Osteoblast (primary cell): ENCODE measurements around the gene DDX10. TPM values are rescaled to one million over a fixed set of nuclear protein-coding genes. Genes with fewer than 3 reads are reported as not detected.

Experiments used
- DNase-seq: peaks from one replicate; pipeline ENCODE4 v3.0.0; 2011; ENCODE audit warnings: low spot score, mixed read lengths; ENCODE audit not compliant: insufficient read length; ENCODE audit errors: missing footprints
- H2AFZ ChIP-seq: 2 replicates; pipeline ENCODE4 v1.6.0; 2011; ENCODE audit warnings: mild to moderate bottlenecking, low read length
- H3K27ac ChIP-seq: 2 replicates; pipeline ENCODE4 v1.5.1; 2011; ENCODE audit warnings: mild to moderate bottlenecking, low read depth, low read length, moderate library complexity
- H3K27me3 ChIP-seq: 2 replicates; pipeline ENCODE4 v1.6.0; 2012; ENCODE audit warnings: mild to moderate bottlenecking, control low read depth, inconsistent platforms, low read length, moderate library complexity; ENCODE audit not compliant: insufficient read depth
- H3K36me3 ChIP-seq: 2 replicates; pipeline ENCODE4 v1.5.1; 2011; ENCODE audit warnings: mild to moderate bottlenecking, low read length, control low read depth, moderate library complexity; ENCODE audit not compliant: insufficient read depth
- H3K4me1 ChIP-seq: 2 replicates; pipeline ENCODE4 v1.5.1; 2011; ENCODE audit warnings: mild to moderate bottlenecking, low read length, control low read depth, moderate library complexity; ENCODE audit not compliant: insufficient read depth
- H3K4me2 ChIP-seq: 2 replicates; pipeline ENCODE4 v1.6.0; 2011; ENCODE audit warnings: mild to moderate bottlenecking, low read length; ENCODE audit not compliant: insufficient read depth
- H3K4me3 ChIP-seq: fragments of 200-600 bp; sonication (generic); 3 replicates; pipeline ENCODE4 v1.5.1; 2012; ENCODE audit warnings: mild to moderate bottlenecking, low read length, inconsistent platforms; ENCODE audit not compliant: insufficient read depth
- H3K79me2 ChIP-seq: 2 replicates; pipeline ENCODE4 v1.6.0; 2012; ENCODE audit warnings: mild to moderate bottlenecking, low read length, control low read depth, inconsistent platforms; ENCODE audit not compliant: insufficient read depth
- H3K9me3 ChIP-seq: 2 replicates; pipeline ENCODE4 v1.5.1; 2011; ENCODE audit warnings: low read depth, low read length, control low read depth
- H4K20me1 ChIP-seq: 2 replicates; pipeline ENCODE4 v1.6.0; 2012; ENCODE audit warnings: mild to moderate bottlenecking, low read length, control low read depth; ENCODE audit not compliant: insufficient read depth
- CTCF ChIP-seq: IDR thresholded peaks from 2 replicates; pipeline ENCODE4 v1.5.1; 2011; ENCODE audit warnings: mild to moderate bottlenecking, low read depth, low read length, moderate library complexity; ENCODE audit errors: extremely low read depth
- total RNA-seq: library from RNA; depleted of rRNA; stranded (reverse); fragments of >200 nt; gene quantifications from 2 replicates; pipeline ENCODE4 v1.2.3, GENCODE V29; 2012

The DDX10 gene
- total RNA-seq, 1 donor = 16.6 TPM

GRCh38 chr11:108796551-108796950 lies 131.7 kb downstream of the DDX10 start:
- H3K27ac ChIP-seq = no peak overlapping the region
- TF ChIP-seq CTCF = no peak

GRCh38 chr11:108797578-108798100 lies 132.8 kb downstream of the DDX10 start:
- H3K4me3 ChIP-seq = no peak overlapping the region
- H4K20me1 ChIP-seq = no peaks in the 10 kb centered on the region
- H3K4me2 ChIP-seq = no peak overlapping the region
- H2AFZ ChIP-seq = no peak overlapping the region
- no peaks in the 10 kb centered on the region for H3K36me3 ChIP-seq
- no peaks in the 10 kb centered on the region for H3K9me3 ChIP-seq
- no peak for DNase-seq
- no peak for TF ChIP-seq CTCF
- H3K27me3 ChIP-seq = no peaks in the 10 kb centered on the region
- no peak overlapping the region for H3K27ac ChIP-seq
- no peaks in the 10 kb centered on the region for H3K4me1 ChIP-seq
- peaks cover 9% of the 10 kb centered on the region for H3K79me2 ChIP-seq

More at GRCh38 chr11:108796551-108796950, 131.7 kb downstream of the DDX10 start:
- H3K27me3 ChIP-seq = no peaks in the 10 kb centered on the region
- no peak overlapping the region for H3K4me2 ChIP-seq
- H3K79me2 ChIP-seq = peaks cover 9% of the 10 kb centered on the region
- no peak overlapping the region for H3K4me3 ChIP-seq
- no peaks in the 10 kb centered on the region for H3K36me3 ChIP-seq
- H3K4me1 ChIP-seq = no peaks in the 10 kb centered on the region
- H2AFZ ChIP-seq = no peak overlapping the region
- H3K9me3 ChIP-seq = no peaks in the 10 kb centered on the region
- H4K20me1 ChIP-seq = no peaks in the 10 kb centered on the region
- no peak for DNase-seq

GRCh38 chr11:108802492-108802891 lies 137.6 kb downstream of the DDX10 start:
- H3K4me1 ChIP-seq = peaks cover 16% of the 10 kb centered on the region
- DNase-seq = no peak

GRCh38 chr11:108803776-108804175 lies 138.9 kb downstream of the DDX10 start:
- no peaks in the 10 kb centered on the region for H4K20me1 ChIP-seq
- TF ChIP-seq CTCF = no peak
- DNase-seq = peak; percentile 58
- peaks cover 16% of the 10 kb centered on the region for H3K4me1 ChIP-seq
- no peaks in the 10 kb centered on the region for H3K36me3 ChIP-seq
- peak overlapping the region; percentile 23 for H2AFZ ChIP-seq
- no peaks in the 10 kb centered on the region for H3K9me3 ChIP-seq
- H3K27me3 ChIP-seq = no peaks in the 10 kb centered on the region
- peak overlapping the region; percentile 64 for H3K27ac ChIP-seq
- H3K79me2 ChIP-seq = peaks cover 5% of the 10 kb centered on the region
- no peak overlapping the region for H3K4me3 ChIP-seq
- H3K4me2 ChIP-seq = peak overlapping the region; percentile 15

More at GRCh38 chr11:108802492-108802891, 137.6 kb downstream of the DDX10 start:
- H3K27ac ChIP-seq = no peak overlapping the region
- peaks cover 5% of the 10 kb centered on the region for H3K79me2 ChIP-seq
- no peak for TF ChIP-seq CTCF
- no peaks in the 10 kb centered on the region for H3K36me3 ChIP-seq
- no peak overlapping the region for H3K4me3 ChIP-seq
- H3K9me3 ChIP-seq = no peaks in the 10 kb centered on the region
- no peak overlapping the region for H3K4me2 ChIP-seq
- no peaks in the 10 kb centered on the region for H4K20me1 ChIP-seq
- no peaks in the 10 kb centered on the region for H3K27me3 ChIP-seq
- no peak overlapping the region for H2AFZ ChIP-seq
